Adrenal gland (tissue), 12 donors: ENCODE results near the gene AGBL1. TPM values are rescaled to one million over a fixed set of nuclear protein-coding genes. Genes with fewer than 3 reads are reported as not detected.
"Not testable (repeated sequence)": the region's sequence is repeated elsewhere in the genome, so short reads cannot be mapped to it uniquely, and the experiment has no call there.

ENCODE experiments used
- DNase-seq, 7 donors: peaks; one replicate each; pipeline ENCODE4 v3.0.0-alpha.2; 2019 to 2020
- H3K27ac ChIP-seq, 5 donors: fragments of 200-600 bp; sonication (generic) in 4 of 5; 1 replicate in 3 of 5; 2 replicates in 2 of 5; pipeline versions ENCODE4 v1.5.1 to v1.8.0; 2016 to 2020; ENCODE audit warnings: mild to moderate bottlenecking in 1 of 5
- H3K27me3 ChIP-seq: fragments of 200-600 bp; 2 replicates; pipeline ENCODE4 v1.8.0; 2021
- H3K36me3 ChIP-seq, 2 donors: fragments of 200-600 bp; replicated peaks in 1 of 2; 1 replicate in 1 of 2; 2 replicates in 1 of 2; pipeline versions ENCODE4 v1.5.1 to v1.8.0; 2018 to 2022
- H3K4me1 ChIP-seq, 2 donors: fragments of 200-600 bp; replicated peaks in 1 of 2; 1 replicate in 1 of 2; 2 replicates in 1 of 2; pipeline versions ENCODE4 v1.5.1 to v1.8.0; 2018 to 2021
- H3K4me3 ChIP-seq, 4 donors: fragments of 200-600 bp; sonication (generic) in 3 of 4; one replicate each; pipeline ENCODE4 v1.5.1; 2016 to 2018
- H3K9me3 ChIP-seq, 3 donors: fragments of 200-600 bp; sonication (generic) in 1 of 3; replicated peaks in 1 of 3; 1 replicate in 2 of 3; 2 replicates in 1 of 3; pipeline versions ENCODE4 v1.5.1 to v1.8.0; 2016 to 2021
- CTCF ChIP-seq, 6 experiments: fragments of 450-650 bp in 4 of 6; fragments of 200-600 bp in 2 of 6; sonication (generic) in 1 of 6; IDR thresholded peaks; 1 replicate in 5 of 6; 2 replicates in 1 of 6; pipeline versions ENCODE4 v1.5.1 to v1.8.0; 2016 to 2021; ENCODE audit warnings: antibody characterized with exemption in 6 of 6, mild to moderate bottlenecking in 2 of 6, moderate library complexity in 1 of 6
- POLR2A ChIP-seq, 2 donors: fragments of 450-650 bp; IDR thresholded peaks; one replicate each; pipeline ENCODE4 v1.6.1; 2017; ENCODE audit warnings: antibody characterized with exemption in 2 of 2, mild to moderate bottlenecking in 2 of 2, moderate library complexity in 1 of 2
- WGBS, 4 donors: extraction: QIAGEN DNeasy Blood & Tissue Kit in 2 of 4; methylation state at CpG; one replicate each; pipeline versions ENCODE4 v1.1.5 to v1.1.7; 2013 to 2017; 5-methylcytosine and 5-hydroxymethylcytosine counted together
- intact Hi-C, 2 donors: fragments of 100-400 bp; cut with DNase I; formaldehyde crosslinking; loops; one replicate each; pipeline versions ENCODE4 v1.14.1 to v1.15.0; 2022 to 2023
- polyA plus RNA-seq, 3 donors: library from polyadenylated mRNA; stranded (reverse); fragments of 200-250 nt in 2 of 3; fragments of 350-450 nt in 1 of 3; fragmentation: Illumina TruSeq in 1 of 3; extraction: RNeasy Lipid Tissue Mini Kit (QIAGEN cat#74804) in 1 of 3; gene quantifications; one replicate each; pipeline ENCODE4 v1.2.3, GENCODE V29; 2013 to 2014
- total RNA-seq, 9 donors: library from RNA; depleted of rRNA in 4 of 9; stranded (reverse); fragments of >200 nt in 4 of 9; fragments of 120-200 nt in 1 of 9; fragmentation: NEBNext Ultra II Directional in 1 of 9; extraction: Animal tissue kit (Norgen Biotek cat#: 25700) in 1 of 9; gene quantifications; one replicate each; pipeline versions ENCODE4 v1.1.0 to v1.2.4, GENCODE V29; 2013 to 2023
- donor health status: healthy with polysubstance abuse.
- donor health status: Bipolar disorder and iron deficiency.
- donor health status: DM: yes; HTN: yes; CAD: no.
- donor health status: DM: no; HTN: no; CAD: no.
- donor health status: DM: no; HTN: no; CAD: no.
- donor health status: DM: yes; HTN: yes; CAD: no.

AGBL1 gene
- total and polyA plus RNA-seq, 12 donors: 0.04 to 0.07 (median 0.06) TPM; not detected in 9

- intact Hi-C loops: no loop called here
- Histone ChIP-seq H3K4me3 (no peak overlapping the region), H3K4me1 (no peaks in the 10 kb centered on the region), H3K27me3 (no peaks in the 10 kb centered on the region), H3K27ac (no peak overlapping the region), H3K9me3 (no peaks in the 10 kb centered on the region), H3K36me3 (no peaks in the 10 kb centered on the region)
- no peak for DNase-seq
- TF ChIP-seq POLR2A (IDR thresholded peaks at IDR 0.05) (no peak), CTCF (IDR thresholded peaks at IDR 0.05) (no peak)
- WGBS, 4 donors: 85 to 93% (median 89%) methylated on average over 16 of the region's 16 CpGs
Measured at GRCh38 chr15:87034886-87035285, 955.2 kb downstream of the AGBL1 start.

DNA sequence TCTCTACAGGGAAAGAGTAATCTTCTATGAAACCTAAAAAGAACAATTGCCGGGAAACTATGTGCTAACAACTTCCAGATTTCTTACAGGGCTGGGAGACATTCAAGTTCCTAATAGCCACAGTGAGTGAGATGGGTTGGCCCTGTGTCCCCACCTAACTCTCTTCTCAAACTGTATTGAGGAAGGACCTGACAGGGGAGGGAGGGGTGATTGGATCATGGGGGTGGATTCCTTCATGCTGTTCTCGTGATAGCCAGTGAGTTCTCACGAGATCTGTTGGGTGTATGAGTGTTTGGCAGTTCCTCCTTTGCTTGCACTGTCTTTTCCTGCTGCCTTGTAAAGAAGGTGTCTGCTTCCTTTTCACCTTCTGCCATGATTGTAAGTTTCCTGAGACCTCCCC lies 958.7 kb downstream of the AGBL1 start:
- H3K9me3 ChIP-seq: no peaks in the 10 kb centered on the region
- H3K36me3 ChIP-seq: no peaks in the 10 kb centered on the region
- DNase-seq: no peak
- intact Hi-C loops: no loop called here
- WGBS, 4 donors: 49 to 62% (median 55%) methylated on average over 3 of the region's 3 CpGs
- H3K4me1 ChIP-seq: no peaks in the 10 kb centered on the region
- no peak for TF ChIP-seq CTCF (IDR thresholded peaks at IDR 0.05)
- no peak for TF ChIP-seq POLR2A (IDR thresholded peaks at IDR 0.05)
- no peak overlapping the region for H3K4me3 ChIP-seq
- H3K27ac ChIP-seq: no peak overlapping the region
- H3K27me3 ChIP-seq: no peaks in the 10 kb centered on the region

DNA sequence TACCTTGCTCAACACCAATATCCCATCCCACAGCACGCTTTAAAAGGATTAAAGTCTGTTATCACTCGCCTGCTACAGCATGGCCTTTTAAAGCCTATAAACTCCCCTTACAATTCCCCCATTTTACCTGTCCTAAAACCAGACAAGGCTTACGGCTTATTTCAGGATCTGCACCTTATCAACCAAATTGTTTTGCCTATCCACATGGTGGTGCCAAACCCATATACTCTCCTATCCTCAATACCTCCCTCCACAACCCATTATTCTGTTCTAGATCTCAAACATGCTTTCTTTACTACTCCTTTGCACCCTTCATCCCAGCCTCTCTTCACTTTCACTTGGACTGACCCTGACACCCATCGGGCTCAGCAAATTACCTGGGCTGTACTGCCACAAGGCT lies 962.9 kb downstream of the AGBL1 start:
- intact Hi-C loops, H3K27me3 ChIP-seq, H3K4me3 ChIP-seq, H3K36me3 ChIP-seq, DNase-seq, H3K4me1 ChIP-seq, H3K9me3 ChIP-seq, H3K27ac ChIP-seq: not testable (repeated sequence)
- 79 to 90% (median 85%) methylated on average over 4 of the region's 4 CpGs for WGBS, 4 donors

DNA sequence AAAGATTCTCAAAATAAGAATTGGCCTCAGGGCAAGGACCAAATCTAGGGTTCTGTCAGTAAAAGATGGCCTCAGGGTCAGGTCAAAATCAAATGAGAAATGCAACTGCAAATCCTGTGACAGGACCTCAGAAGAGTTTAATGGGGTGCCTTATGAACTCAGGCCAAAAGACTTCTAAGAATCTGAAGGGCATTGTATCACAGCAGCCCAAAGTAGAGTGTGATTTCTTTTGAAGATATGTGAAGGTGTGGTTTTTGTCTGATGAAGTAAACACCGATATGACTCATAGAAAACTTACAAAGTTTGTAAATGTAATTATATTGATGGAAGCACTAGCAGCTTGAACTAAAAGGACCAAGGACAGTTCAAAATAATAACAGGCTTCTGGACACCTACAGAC lies 966.1 kb downstream of the AGBL1 start:
- TF ChIP-seq POLR2A (IDR thresholded peaks at IDR 0.05) (no peak), CTCF (IDR thresholded peaks at IDR 0.05) (no peak)
- no peak for DNase-seq
- intact Hi-C loops: no loop called here
- no peaks in the 10 kb centered on the region for H3K9me3 ChIP-seq
- WGBS, 4 donors: 68 to 88% (median 74%) methylated on average over 1 of the region's 1 CpG
- H3K36me3 ChIP-seq: no peaks in the 10 kb centered on the region
- H3K27ac ChIP-seq: no peak overlapping the region
- no peak overlapping the region for H3K4me3 ChIP-seq
- H3K27me3 ChIP-seq: no peaks in the 10 kb centered on the region
- no peaks in the 10 kb centered on the region for H3K4me1 ChIP-seq

- H3K36me3 ChIP-seq: no peaks in the 10 kb centered on the region
- WGBS, 4 donors: 39 to 60% (median 52%) methylated on average over 4 of the region's 4 CpGs
- intact Hi-C loops: no loop called here
- no peaks in the 10 kb centered on the region for H3K4me1 ChIP-seq
- DNase-seq: no peak
- no peak overlapping the region for H3K4me3 ChIP-seq
- TF ChIP-seq CTCF (IDR thresholded peaks at IDR 0.05) (no peak), POLR2A (IDR thresholded peaks at IDR 0.05) (no peak)
- H3K9me3 ChIP-seq: no peaks in the 10 kb centered on the region
- H3K27ac ChIP-seq: no peak overlapping the region
- no peaks in the 10 kb centered on the region for H3K27me3 ChIP-seq
Measured at GRCh38 chr15:87047203-87047965, 967.7 kb downstream of the AGBL1 start.
